Chondrocyte (in vitro differentiated cells): ENCODE data around the gene EXOC3L4. TPM values are rescaled to one million over a fixed set of nuclear protein-coding genes. Genes with fewer than 3 reads are reported as not detected.

Experiments
- DNase-seq: peaks from one replicate; pipeline ENCODE4 v3.0.0; 2021; ENCODE audit warnings: mixed read lengths, low spot score
- H3K27ac Mint-ChIP-seq: one replicate; pipeline ENCODE4 v1.8.0; 2021; ENCODE audit warnings: mild to moderate bottlenecking, moderate library complexity, mixed read lengths; ENCODE audit not compliant: unreplicated experiment
- H3K27me3 Mint-ChIP-seq: 2 replicates; pipeline ENCODE4 v1.8.0; 2021; ENCODE audit warnings: low read depth, mixed read lengths
- H3K36me3 Mint-ChIP-seq: 2 replicates; pipeline ENCODE4 v1.8.0; 2021; ENCODE audit warnings: low read depth, mixed read lengths
- H3K4me1 Mint-ChIP-seq: 2 replicates; pipeline ENCODE4 v1.8.0; 2021; ENCODE audit warnings: low read depth, mild to moderate bottlenecking, mixed read lengths
- H3K4me3 Mint-ChIP-seq: one replicate; pipeline ENCODE4 v1.8.0; 2021; ENCODE audit warnings: mild to moderate bottlenecking, moderate library complexity, mixed read lengths; ENCODE audit not compliant: unreplicated experiment
- H3K9me3 Mint-ChIP-seq: 2 replicates; pipeline ENCODE4 v1.8.0; 2021; ENCODE audit warnings: low read depth, mixed read lengths
- CTCF ChIP-seq: fragments of 200-600 bp; sonication (generic); IDR thresholded peaks from 2 replicates; pipeline ENCODE4 v1.5.0; 2021; ENCODE audit warnings: antibody characterized with exemption, mild to moderate bottlenecking, moderate library complexity
- total RNA-seq: library from RNA; stranded (reverse); gene quantifications from 3 replicates; pipeline ENCODE4 v1.2.1, GENCODE V29; 2021

The EXOC3L4 gene
- total RNA-seq, 1 donor from 2014 or later = not detected

DNA sequence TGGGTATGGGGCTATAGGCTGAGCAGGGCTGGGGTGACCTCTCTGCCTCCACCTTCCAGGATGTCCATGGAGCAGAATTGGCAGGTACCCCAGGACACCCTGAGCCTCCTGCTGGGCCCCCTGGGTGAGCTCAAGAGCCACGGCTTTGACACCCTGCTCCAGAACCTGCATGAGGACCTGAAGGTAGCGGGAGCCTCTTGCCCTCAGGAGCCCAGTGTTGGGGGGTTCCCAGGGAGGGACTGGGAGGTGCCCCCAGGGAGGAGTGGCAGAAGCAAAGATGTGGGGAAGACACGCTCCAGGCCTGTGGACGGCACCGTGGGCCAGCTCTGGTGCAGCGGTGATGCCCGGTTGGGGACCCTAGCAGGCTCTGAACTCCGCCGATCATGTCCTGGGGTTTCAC lies 37.1 kb downstream of the EXOC3L4 start:
- DNase-seq = no peak
- Mint-ChIP-seq H3K27me3 (no peaks in the 10 kb centered on the region), H3K36me3 (no peaks in the 10 kb centered on the region), H3K4me3 (no peak overlapping the region), H3K9me3 (no peaks in the 10 kb centered on the region), H3K27ac (no peak overlapping the region), H3K4me1 (peaks cover 40% of the 10 kb centered on the region)
- no peak for TF ChIP-seq CTCF

DNA sequence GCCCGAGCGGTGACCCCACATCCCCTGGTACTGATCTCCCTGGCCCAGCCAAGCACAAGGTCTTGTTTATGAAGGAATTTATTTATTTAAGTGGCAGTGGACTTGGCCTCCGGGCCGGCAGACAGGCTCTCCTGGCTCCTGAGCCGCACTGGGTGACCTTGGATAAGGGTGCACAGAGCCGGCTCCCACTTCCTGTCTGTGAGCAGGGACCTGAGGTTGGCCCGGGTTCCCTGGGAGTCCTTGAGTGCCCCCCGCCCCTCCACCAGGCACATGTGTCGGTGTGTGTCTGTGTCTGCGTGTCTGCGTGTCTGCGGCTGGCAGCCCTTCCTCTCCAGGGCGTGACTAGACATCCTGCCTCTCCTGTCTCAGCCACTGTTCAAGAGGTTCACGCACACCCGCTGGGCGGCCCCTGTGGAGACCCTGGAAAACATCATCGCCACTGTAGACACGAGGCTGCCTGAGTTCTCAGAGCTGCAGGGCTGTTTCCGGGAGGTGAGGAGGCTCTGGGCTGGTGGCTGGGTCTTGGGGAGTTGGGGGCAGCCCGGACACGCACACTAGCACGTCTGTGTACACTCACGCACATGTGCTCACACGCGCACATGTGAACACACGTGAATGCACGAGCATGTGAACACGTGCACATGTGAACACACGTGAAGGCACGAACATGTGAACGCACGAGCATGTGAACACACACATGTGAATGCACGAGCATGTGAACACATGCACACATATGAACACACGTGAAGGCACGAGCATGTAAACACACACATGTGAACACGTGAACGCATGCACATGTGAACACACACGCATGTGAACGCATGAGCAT lies 38.1 kb downstream of the EXOC3L4 start:
- Mint-ChIP-seq H3K4me3 (no peak overlapping the region), H3K4me1 (peaks cover 46% of the 10 kb centered on the region)

DNA sequence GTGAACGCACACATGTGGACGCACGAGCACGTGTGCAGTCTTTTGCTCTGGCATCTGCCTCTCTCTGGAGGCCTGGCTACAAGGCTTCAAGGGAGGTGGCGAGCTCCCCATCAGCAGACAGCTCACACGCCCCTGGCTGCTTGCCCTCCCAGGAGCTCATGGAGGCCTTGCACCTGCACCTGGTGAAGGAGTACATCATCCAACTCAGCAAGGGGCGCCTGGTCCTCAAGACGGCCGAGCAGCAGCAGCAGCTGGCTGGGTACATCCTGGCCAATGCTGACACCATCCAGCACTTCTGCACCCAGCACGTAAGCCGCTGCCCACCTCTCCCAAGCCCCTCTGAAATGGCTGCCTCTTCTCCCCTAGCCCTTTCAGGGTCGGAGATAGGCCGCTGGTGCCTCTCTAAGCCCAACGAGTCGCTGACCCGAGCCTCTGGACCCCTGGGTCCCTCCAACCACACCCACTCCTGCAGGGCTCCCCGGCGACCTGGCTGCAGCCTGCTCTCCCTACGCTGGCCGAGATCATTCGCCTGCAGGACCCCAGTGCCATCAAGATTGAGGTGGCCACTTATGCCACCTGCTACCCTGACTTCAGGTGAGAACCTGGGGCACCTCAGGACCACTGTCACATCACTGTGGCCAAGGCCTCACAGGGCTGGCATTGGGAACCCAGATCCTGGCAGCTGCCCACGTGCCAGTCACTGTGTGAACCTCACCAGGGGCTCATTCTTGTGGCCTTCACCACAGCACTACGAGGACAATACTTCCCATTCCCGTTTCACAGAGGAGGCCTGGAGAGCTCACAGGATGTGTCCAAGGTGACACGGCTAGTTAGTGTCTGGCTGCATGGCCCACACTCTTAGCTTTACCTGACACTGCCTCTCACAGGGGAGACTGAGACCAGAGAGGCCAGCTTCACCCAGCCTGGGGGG lies 39.0 kb downstream of the EXOC3L4 start:
- no peak for DNase-seq
- Mint-ChIP-seq H3K36me3 (no peaks in the 10 kb centered on the region), H3K4me1 (peaks cover 44% of the 10 kb centered on the region), H3K27ac (no peak overlapping the region), H3K9me3 (no peaks in the 10 kb centered on the region), H3K4me3 (no peak overlapping the region), H3K27me3 (no peaks in the 10 kb centered on the region)
- no peak for TF ChIP-seq CTCF

More for the DNA sequence above, 38.1 kb downstream of the EXOC3L4 start:
- no peaks in the 10 kb centered on the region for H3K9me3 Mint-ChIP-seq
- TF ChIP-seq CTCF = no peak
- no peaks in the 10 kb centered on the region for H3K36me3 Mint-ChIP-seq
- H3K27me3 Mint-ChIP-seq = no peaks in the 10 kb centered on the region
- DNase-seq = peak; percentile 90
- H3K27ac Mint-ChIP-seq = peak overlapping the region; percentile 73

- Mint-ChIP-seq H3K27ac (no peak overlapping the region), H3K36me3 (no peaks in the 10 kb centered on the region), H3K27me3 (peaks cover 2% of the 10 kb centered on the region), H3K4me1 (peaks cover 35% of the 10 kb centered on the region), H3K9me3 (no peaks in the 10 kb centered on the region), H3K4me3 (no peak overlapping the region)
- DNase-seq = no peak
- TF ChIP-seq CTCF = no peak
These were observed 39.9 kb downstream of the EXOC3L4 start for GRCh38 chr14:103134405-103134804.

DNA sequence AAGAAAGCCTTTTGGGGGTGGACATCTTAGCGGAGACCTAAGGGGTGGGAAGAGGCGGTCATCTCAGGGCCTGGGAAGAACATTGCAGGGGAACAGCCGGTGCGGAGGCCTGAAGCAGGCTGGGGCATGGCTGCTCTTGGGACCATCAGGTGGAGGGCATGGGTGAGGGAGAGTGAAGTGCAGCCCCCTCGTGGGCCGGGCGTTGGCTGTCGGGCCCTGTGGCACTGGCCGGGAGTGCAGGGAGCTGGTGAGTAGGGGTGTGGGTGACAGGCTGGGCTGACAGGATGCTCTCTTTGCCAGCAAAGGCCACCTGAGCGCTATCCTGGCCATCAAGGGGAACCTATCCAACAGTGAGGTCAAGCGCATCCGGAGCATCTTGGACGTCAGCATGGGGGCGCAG lies 40.4 kb downstream of the EXOC3L4 start:
- Mint-ChIP-seq H3K4me3 (no peak overlapping the region), H3K36me3 (no peaks in the 10 kb centered on the region), H3K27ac (no peak overlapping the region), H3K9me3 (no peaks in the 10 kb centered on the region), H3K4me1 (peaks cover 32% of the 10 kb centered on the region), H3K27me3 (peaks cover 5% of the 10 kb centered on the region)
- TF ChIP-seq CTCF = no peak
- DNase-seq = peak; percentile 86
